DND-41 (cell line): ENCODE results near the gene NDUFB2.

Source experiments
- CTCF ChIP-seq: IDR thresholded peaks from 2 replicates; pipeline ENCODE4 v1.5.1; 2012; ENCODE audit warnings: borderline replicate concordance, low read length, moderate library complexity, mild to moderate bottlenecking; ENCODE audit not compliant: poor library complexity, severe bottlenecking; ENCODE audit errors: extremely low read depth
- EZH2 ChIP-seq: IDR thresholded peaks from 3 replicates; pipeline ENCODE4 v1.6.1; 2012; ENCODE audit warnings: borderline replicate concordance, low read depth, mild to moderate bottlenecking, moderate library complexity, low read length, inconsistent platforms; ENCODE audit not compliant: severe bottlenecking

- TF ChIP-seq CTCF, result peak; percentile 52
- TF ChIP-seq EZH2, result no peak
These were observed 29.8 kb downstream of the NDUFB2 start for GRCh38 chr7:140726281-140726680.
